NCI-H82 (cell line): Measurements from ENCODE around the gene THBD.

ENCODE experiments used
- DNase-seq: peaks from one replicate; lab custom pipeline; 2025; lab: John Stamatoyannopoulos, UW

THBD gene

DNA sequence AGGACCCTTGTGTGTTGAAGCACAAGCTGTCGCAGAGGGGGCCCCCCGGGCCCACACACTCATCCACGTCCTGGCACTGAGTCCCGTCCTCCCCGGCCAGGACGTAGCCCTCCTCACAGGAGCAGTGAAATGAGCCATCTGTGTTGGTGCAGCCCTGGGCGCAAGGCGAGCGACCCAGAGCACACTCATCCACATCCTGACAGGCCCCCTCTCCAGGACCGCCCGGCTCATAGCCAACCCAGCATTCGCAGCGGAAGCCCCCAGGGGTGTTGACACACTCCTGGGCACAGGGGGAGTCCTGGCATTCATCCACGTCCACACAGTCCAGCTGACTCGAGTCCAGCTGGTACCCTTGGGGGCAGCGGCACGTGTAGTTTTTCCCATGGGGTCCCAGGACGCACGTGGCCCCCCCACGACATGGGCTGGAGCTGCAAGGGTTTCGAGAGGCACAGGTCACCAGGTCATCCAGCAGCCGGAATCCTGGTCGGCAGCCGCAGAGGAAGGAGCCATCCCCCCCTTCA is 35.4 kb upstream of the THBD start:
- no peak for DNase-seq

DNA sequence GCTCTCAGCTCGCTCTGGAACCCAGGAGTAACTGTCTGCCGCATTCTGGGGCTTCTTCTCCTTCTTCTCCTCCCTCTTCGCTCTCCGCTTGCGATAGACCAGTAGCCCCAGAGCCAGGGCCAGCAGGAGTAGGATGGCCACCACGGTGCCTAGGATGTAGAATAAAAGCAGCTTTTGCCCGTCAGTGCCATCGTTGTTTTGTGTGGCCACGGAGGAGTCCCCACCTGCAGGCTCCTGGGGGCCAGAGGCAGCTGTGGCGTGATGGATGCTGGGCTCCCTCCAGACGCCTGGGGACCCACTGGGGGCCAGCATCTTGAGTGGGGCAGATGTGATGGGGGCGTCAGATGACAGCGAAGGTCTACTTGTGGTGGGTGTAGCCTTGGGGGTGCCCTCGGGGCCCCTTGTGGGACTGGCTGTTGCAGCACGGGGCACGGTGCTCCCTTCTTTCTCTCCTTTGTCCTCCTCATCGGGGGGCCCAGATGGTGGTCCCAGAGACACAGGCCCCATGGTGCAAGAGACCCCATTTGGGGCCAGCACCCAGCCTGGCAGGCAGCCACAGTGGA is 34.9 kb upstream of the THBD start:
- no peak for DNase-seq

- DNase-seq = no peak
Observed at GRCh38 chr20:23083553-23084220, 34.2 kb upstream of the THBD start.

DNA sequence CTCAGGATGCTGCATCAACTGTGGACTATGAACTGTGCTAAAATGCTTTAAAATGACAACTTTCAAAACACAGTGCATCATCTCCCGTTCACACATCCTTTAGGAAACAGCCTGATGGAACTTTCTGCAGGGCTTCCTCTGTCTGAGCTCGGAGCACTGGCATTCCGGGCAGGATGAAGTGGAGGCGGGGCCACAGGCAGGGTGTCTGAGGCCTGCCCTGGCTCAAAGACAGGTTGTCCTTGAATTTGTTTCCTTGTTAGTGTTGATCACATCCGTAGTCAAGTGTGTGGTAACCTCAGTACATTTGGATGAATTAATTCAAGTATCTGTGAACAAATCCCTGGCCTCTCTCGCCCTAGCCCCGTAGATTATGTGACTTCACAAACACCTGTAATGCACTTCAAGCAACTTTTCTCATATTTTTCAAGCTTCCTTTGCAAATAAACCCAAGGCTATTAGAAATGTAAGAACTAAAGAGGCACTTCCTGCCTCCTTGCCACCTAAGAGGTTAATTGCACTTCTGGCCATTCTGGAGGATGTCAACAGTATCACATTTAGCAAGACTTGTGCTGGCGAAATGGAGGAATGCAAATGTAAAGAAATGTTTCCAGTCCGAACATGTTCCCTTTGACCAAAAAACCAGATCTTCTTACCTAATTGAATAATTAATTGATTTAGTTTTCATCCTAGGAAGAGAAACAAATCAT is 33.5 kb upstream of the THBD start:
- no peak for DNase-seq

DNA sequence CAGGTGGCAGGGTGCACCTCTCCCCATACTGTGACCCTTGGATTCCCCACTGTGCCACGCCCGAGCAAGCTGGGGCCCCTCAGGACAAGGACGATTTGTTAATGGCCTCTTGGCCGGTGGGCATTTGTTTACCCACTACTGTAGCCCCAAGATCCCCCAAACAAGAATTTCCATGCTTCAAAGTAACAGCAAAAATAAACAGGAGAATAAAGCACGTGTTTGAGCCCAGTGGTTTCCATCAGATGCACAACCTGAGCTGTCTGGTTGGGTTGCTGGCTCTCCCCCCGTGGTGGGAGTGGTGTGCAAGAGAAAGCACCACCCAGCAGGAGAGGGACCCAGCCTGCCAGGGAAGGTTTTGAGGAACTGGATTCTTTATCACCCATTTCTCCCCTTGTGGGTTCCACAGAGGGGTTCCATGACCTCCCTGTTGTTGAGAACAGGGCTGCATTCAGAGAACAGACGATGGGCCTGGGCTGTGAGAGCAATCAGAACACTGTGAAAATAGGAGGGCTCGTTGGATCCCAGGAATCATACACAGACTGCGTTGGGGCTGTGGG is 31.9 kb upstream of the THBD start:
- no peak for DNase-seq

- no peak for DNase-seq
Observed at GRCh38 chr20:23080521-23080920, 31.0 kb upstream of the THBD start.

DNA sequence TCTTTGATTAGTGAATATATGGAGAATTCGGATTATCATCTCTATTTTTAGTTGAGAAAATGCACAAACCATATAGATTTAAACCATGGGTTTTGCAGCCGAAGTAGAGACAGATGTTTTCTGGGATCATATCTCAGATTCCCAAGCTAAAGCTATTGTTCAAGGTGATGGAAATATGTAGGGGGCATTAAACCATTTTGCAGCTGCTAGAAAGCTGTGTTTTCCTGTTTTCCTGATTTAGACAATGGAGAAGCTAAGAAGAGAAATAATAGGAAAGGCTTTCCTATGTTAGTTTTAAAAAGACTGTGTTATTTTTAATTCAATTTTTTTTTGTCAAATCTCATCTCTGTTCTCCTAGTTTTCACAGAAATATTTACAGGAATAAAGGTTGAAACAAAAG is 30.5 kb upstream of the THBD start:
- DNase-seq = no peak

- DNase-seq = peak; percentile 47
Observed at GRCh38 chr20:23079016-23079351, 29.5 kb upstream of the THBD start.

DNA sequence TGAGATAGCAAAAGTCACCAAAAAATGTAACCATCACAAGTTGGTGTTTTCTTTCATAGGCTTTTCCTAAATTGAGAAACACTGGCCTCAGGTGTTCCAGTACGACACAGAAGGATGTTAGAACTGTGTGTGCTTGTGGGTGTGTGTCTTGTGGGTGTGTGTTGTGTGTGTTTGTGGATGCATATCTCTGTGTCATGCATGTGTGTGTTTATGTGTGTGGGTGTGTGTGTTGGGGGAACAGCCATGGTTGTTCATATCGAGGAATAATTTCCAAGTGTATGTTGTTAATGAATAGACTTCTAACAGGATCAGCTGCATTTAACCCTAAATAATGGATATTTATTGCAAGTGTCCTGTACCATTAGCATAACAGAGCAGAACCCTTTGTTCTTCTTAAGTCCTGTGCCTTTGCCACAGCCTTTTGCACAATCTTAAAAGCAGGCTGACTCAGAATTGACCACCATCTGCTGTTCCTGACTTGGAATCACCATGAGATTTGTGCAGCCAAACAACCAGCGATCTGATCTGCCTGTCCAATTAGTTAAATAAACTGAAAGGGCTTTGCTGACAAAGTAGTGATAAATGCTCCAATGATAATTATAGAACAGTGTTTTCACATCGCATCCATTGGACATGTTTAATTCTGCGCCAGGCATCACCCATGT is 29.0 kb upstream of the THBD start:
- no peak for DNase-seq

DNA sequence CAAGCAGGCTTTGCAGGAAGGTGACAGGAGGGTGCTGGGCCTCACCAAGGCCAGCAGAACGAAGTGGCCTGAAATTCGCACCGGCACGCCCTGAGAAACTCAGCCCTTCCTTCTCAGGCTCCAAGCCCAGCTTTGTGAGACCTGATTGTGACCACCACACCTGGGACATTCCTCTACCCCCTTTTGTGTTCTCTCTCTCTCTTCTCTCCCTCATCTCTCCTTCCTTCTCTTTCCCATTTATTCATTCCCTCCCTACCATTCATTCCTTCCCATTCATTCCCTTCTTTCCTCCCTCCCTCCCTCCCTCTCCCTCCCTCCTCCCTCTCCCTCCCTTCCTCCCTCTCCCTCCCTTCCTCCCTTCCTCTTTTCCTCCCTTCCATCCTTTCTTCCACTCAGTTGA is 27.8 kb upstream of the THBD start:
- DNase-seq = no peak

GRCh38 chr20:23074052-23074451 is 24.6 kb upstream of the THBD start:
- DNase-seq = no peak

DNA sequence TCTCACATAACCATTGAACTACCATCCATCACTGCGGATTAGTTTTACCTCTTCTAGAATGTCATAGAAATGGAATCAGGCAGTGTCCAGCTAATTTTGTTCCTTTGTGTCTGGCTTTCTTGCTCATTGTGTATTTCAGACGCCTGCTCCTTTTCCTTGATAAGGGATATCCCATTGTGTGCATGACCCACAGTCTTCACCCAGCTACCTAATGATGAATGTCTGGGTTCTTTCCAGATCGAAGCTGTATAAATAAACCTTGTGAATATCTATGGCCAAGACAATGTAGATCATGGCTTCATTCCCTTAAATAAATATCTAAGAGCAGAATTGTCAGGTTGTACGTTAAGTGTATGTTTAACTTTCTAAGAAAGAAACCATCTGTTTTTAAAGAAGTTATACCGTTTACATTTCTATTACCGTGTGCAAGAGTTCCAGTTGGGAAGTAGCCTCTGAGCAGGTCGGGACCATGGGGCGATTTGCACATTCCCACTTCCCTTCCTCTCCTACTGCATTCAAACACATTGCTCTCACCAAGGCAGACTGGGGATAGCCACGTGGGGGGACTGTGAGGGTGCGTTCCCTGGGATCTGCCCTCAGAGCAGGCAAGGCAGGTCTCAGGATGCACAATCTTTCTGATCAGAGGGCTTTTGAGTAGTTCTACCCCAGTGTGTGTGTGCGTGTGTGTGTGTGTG is 23.6 kb upstream of the THBD start:
- no peak for DNase-seq

DNA sequence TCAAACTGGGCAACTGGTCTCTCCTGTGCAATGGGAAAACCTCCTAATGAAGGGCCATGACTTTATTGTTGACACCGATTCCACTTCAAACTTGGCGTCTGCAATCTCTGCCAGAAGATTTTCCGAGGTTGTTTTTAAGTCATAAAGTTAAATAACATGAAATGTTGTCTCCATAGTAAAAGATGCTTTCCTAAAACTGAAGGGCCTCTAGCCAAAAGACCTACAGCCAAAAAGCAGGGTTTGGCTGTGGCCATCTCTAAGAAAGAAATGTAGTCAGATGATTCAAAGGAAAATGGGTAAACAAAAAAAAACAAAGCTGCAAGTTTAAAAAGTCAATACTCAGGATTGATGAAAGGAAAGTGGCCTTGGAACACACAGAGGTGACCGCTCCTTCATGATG is 22.5 kb upstream of the THBD start:
- DNase-seq = no peak

- DNase-seq = no peak
Observed at GRCh38 chr20:23071398-23071797, 21.9 kb upstream of the THBD start.

GRCh38 chr20:23069108-23069507 is 19.6 kb upstream of the THBD start:
- no peak for DNase-seq

DNA sequence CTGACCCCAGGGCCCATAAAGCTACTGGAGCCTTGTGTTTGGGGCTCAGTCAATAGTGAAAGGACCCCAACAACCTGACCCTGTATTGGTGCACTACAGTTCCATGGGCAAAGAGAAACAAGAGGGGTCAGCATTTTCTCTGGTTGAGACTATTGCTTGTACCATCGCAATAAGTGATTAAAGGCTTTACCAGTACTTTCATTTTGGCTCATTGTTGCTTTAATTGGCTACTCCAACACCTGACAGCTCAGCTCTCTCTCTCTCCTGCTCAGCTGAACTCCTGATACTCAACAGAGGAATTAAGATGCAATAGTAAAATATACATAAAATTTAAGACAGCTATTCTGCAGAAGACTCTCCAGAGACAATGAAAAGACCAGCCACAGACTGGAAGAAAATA is 18.8 kb upstream of the THBD start:
- no peak for DNase-seq

GRCh38 chr20:23066772-23067171 is 17.3 kb upstream of the THBD start:
- no peak for DNase-seq

DNA sequence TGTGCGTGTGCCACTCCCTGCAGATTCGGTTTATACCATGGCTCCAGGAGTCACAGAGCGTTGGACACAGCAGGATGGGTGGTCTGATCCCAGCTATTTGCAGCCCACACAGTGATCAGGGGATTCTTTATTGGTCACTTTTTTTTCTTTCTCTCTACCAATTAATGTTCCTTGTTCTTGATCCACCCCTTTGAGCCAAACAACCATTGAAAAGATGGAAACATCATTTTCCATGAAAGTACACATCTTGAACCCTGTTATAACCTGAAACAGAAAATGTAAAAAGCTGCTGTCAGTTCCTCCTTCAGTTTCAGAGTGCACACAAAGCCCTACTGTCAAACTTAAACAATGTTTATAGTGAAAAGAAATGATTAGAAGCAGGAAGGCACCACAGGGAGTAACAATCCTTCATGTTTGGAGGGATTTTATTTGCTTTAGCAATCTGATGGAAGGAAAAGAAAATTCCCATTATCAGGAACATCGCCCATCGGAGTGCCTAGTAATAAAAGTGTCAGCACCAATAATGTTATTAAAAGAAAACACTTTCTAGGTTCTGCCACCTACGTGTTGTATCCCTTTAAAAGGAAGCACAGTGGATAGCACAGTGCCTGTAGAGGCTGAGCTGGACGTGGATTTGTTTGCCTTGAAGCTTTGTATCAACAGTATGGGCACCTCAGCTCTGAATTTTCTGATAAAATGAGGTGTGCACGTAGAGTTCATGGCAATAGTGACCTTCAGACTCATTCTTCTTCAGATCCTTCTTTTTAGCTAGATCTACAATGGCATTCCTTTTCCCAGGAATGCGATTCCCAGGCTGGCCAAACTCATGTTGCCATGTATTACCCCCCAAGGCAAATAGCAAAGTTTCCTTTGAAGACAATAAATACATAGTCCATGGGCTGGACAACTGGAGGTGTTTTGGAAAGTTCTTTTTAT is 16.1 kb upstream of the THBD start:
- no peak for DNase-seq

DNA sequence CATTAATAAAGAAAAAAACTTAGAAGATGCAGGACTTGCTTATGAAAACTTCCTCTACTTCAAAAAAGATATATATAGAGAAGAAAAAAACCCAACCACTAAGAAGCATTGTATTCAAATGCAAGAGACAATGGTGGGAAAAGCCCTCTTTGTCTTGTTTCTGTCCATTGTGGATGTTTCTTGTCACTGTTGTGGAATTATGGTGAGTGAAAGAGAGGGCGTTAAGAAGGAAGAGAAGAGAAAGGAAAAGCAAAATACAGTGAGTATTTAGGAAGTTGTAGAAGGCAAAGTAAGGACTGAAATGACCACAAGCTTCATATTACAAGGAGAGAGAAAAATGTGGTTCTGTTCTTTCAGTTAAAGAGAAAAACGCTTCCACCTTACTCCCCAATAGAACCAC is 14.1 kb upstream of the THBD start:
- DNase-seq = no peak

DNA sequence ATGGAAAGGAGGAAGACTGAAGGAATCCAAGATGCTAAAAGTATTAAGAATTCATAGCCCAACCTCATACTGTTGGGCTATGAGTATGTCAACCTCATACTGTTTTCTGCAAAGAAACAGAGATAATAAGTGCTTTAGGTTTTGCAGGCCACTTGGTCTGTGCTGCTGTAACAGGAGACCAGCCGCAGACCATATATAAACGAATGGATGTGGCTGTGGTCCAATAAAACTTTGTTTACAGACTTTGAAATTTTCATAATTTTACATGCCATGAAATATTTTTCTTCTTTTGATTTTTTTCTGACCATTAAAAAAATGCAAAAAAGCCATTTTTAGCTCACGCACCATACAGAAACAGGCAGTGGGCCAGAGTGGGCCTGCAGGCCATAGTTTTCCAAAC is 13.7 kb upstream of the THBD start:
- DNase-seq = no peak

GRCh38 chr20:23062632-23063031 is 13.2 kb upstream of the THBD start:
- DNase-seq = no peak
